ENCODE measurements around the gene DDX47.

DNA sequence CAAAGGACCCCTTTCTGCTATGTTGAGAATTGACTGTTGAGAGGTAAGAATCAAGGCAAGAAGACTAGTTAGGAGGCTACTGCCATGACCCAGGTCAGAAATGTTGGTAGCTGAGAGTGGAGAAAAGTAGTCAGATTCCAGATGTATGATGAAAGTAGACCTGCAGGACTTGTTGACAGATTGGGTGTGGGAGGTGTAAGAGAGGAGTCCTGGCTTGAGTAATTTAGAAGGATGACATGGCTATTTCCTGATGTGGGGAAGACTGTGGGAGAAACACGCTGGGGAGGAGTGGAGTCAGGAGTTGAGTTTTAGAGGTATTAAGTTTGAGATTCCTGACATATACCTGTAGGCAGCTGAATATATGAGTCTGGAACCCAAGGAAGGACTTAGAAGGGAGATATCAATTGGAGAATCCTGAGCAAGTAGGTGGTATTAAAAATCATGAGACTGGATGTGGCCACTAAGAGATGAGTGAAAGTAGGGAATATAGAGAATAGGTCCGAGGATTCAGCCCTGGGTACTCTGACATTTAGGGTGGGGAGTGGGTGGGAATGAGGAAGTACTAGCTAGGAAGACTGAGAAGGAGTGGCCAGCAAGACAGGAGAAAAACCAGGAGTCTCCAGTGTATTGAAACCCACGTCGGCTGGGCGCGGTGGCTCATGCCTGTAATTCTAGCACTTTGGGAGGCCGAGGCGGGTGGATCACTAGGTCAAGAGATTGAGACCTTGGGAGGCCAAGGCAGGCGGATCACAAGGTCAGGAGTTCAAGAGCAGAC, 12.6 kb upstream of the DDX47 start:
- TF ChIP-seq, protein P1, sequence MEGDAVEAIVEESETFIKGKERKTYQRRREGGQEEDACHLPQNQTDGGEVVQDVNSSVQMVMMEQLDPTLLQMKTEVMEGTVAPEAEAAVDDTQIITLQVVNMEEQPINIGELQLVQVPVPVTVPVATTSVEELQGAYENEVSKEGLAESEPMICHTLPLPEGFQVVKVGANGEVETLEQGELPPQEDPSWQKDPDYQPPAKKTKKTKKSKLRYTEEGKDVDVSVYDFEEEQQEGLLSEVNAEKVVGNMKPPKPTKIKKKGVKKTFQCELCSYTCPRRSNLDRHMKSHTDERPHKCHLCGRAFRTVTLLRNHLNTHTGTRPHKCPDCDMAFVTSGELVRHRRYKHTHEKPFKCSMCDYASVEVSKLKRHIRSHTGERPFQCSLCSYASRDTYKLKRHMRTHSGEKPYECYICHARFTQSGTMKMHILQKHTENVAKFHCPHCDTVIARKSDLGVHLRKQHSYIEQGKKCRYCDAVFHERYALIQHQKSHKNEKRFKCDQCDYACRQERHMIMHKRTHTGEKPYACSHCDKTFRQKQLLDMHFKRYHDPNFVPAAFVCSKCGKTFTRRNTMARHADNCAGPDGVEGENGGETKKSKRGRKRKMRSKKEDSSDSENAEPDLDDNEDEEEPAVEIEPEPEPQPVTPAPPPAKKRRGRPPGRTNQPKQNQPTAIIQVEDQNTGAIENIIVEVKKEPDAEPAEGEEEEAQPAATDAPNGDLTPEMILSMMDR (IDR thresholded peaks at IDR 0.05; ENCODE audit: poor library complexity) = no peak
- TF ChIP-seq EZH2 (IDR thresholded peaks at IDR 0.05; ENCODE audit: borderline replicate concordance) = no peak
